Measurements from ENCODE around the gene RGPD4.

Gene RGPD4

DNA sequence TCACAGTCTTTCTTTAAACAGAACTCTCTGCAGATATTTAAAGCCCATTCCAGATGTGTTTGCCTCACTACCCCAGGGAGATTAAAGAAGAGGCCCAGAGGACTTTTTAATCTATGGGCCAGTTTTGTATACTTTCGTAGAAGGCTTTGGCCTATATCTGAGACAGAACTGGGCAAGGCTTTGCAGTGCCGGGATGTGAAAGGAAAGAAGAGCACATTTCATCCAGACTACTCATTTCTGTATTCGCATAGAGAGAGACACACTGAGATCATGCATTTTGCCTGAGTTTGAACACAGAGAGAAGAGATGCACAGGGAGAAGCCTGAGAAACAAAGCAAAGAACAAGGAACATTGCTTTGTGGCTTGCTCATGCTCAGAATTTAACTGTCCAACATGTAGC is 104.7 kb downstream of the RGPD4 start:
- DNase-seq (ENCODE audit: insufficient read length, low spot score) (no peak), FAIRE-seq (no peak)
- TF ChIP-seq, protein P1, sequence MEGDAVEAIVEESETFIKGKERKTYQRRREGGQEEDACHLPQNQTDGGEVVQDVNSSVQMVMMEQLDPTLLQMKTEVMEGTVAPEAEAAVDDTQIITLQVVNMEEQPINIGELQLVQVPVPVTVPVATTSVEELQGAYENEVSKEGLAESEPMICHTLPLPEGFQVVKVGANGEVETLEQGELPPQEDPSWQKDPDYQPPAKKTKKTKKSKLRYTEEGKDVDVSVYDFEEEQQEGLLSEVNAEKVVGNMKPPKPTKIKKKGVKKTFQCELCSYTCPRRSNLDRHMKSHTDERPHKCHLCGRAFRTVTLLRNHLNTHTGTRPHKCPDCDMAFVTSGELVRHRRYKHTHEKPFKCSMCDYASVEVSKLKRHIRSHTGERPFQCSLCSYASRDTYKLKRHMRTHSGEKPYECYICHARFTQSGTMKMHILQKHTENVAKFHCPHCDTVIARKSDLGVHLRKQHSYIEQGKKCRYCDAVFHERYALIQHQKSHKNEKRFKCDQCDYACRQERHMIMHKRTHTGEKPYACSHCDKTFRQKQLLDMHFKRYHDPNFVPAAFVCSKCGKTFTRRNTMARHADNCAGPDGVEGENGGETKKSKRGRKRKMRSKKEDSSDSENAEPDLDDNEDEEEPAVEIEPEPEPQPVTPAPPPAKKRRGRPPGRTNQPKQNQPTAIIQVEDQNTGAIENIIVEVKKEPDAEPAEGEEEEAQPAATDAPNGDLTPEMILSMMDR (IDR thresholded peaks at IDR 0.05; ENCODE audit: insufficient read depth, missing control alignments) = no peak

DNA sequence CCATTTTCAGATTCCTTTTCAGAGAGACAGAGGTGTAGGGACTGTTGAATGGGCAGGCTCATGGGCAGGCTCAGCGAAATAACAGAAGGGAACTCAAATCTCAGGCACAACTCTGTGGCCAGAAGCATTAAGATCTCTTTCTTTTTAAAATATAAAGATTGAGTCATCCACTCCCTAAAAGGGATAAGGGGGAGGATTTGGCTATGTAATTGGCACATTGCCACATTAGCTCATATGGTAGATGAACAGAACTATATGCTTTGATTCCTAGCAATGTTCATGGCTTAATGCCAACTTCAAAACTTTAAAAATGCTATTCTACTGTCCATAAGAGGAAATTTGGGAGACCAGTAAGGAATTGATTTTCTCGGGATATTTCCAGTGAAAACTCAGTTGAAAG is 105.8 kb downstream of the RGPD4 start:
- TF ChIP-seq, protein P1 (IDR thresholded peaks at IDR 0.05; ENCODE audit: insufficient read depth, missing control alignments) = no peak
- no peak for DNase-seq (ENCODE audit: insufficient read length, low spot score)
- FAIRE-seq = no peak

DNA sequence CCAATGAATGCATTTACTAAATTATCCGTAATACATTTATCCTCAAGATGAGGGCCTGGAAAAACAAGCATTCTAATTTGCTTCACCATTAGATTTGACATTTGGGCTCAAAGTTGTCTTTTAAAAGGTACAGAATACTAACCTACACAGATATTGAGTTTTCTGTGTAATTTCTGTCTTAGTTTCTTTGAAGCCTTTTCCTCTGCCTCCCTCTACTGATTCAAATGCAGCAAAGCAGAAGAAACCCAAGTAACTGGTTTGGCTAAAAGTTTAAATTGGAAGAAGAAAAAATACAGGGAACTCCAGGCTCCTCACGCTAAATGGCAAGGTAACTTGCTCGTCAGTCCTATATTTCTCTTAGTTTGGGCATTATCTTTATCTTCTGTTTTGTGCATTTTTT is 106.3 kb downstream of the RGPD4 start:
- FAIRE-seq = no peak
- TF ChIP-seq, protein P1 (IDR thresholded peaks at IDR 0.05; ENCODE audit: insufficient read depth, missing control alignments) = peak; percentile 43
- no peak for DNase-seq (ENCODE audit: insufficient read length, low spot score)

DNA sequence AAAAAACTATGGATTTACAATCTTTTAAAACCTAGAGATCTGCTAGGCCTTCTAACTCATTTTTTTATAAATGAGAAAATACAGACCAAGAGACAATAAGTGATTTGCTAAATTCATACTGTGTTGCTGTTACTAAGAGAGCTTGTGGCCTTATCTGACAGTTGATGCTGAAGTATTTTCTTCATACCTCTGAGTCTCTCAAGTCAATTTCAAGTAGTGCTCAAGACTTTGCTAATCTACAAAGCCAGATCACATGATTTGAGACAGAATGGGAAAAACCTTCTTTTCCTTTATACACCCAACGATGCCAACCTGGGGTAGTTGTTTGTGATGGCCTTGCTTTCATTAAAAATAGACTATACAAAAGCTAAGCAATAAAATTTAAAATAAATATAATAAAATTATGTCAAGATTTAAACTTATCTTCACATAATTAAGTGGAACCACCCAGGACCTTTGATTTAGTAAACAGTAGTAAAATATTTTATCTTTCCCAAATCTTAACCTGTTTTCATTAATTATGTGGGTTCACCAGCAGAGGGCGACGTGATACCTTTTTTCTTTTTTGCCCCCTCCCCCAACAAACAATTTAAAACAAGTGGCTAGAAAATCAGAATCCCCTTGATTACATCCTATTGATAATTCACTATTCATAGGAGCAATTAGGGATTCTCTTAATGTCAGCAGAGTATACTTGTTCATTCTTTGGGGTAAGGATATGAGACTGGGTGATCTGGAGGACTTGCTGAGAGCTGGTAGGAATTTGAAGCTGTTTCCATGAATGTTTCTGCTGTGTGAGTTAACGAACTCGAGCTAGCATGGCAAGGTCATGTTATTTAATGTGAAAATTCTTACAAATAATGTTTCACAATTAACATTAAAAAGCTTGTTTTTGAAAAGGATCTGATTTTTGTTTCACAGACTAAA is 110.0 kb downstream of the RGPD4 start:
- no peak for FAIRE-seq
- TF ChIP-seq, protein P1 (IDR thresholded peaks at IDR 0.05; ENCODE audit: insufficient read depth, missing control alignments) = peak; percentile 47
- no peak for DNase-seq (ENCODE audit: insufficient read length, low spot score)
